GM12878 (cell line): Measurements from ENCODE around the gene SDK2. TPM values are rescaled to one million over a fixed set of nuclear protein-coding genes. Genes with fewer than 3 reads are reported as not detected.

Source experiments
- ATAC-seq: fragments of 200-7000 bp; cut with Tn5 transposase; 3 replicates; pipeline ENCODE4 v1.9.1; 2020; ENCODE audit warnings: mild to moderate bottlenecking, moderate library complexity
- BruUV-seq: library from RNA; stranded (reverse); fragments of 400-500 nt; replicated peaks from 2 replicates; lab custom pipeline; 2021; lab: Mats Ljungman, UMichigan
- CTCF ChIA-PET: fragments of 300-600 bp; sonication (Branson Sonifier 250); formaldehyde crosslinking; extraction: SDS; loops from one replicate; lab custom pipeline; 2021; ENCODE audit warnings: inconsistent platforms; lab: Yijun Ruan, JAX
- POLR2A ChIA-PET: fragments of 350-600 bp; formaldehyde crosslinking; extraction: SDS; loops from one replicate; lab custom pipeline; 2021; ENCODE audit warnings: inconsistent platforms; lab: Charles Lee
- RAD21 ChIA-PET: fragments of 300-600 bp; sonication (Branson Sonifier 250); formaldehyde crosslinking; loops from one replicate; lab custom pipeline; 2023; ENCODE audit warnings: antibody characterized with exemption; ENCODE audit not compliant: unreplicated experiment; lab: Charles Lee
- SMC1A ChIA-PET: fragments of 300-600 bp; sonication (Branson Sonifier 250); formaldehyde crosslinking; loops from one replicate; lab custom pipeline; 2023; ENCODE audit not compliant: unreplicated experiment, uncharacterized antibody; lab: Charles Lee
- DNase-seq: peaks from one replicate; pipeline ENCODE4 v3.0.0-alpha.2; 2011; ENCODE audit warnings: low read depth, low spot score
- FAIRE-seq: peaks from 3 replicates; lab custom pipeline; 2011; peaks lifted over from hg19 to GRCh38; lab: Jason Lieb, UNC
- H2AFZ ChIP-seq: 2 replicates; pipeline ENCODE4 v1.6.0; 2011; ENCODE audit warnings: low read depth, low read length, control low read depth; ENCODE audit not compliant: control insufficient read depth
- H3K27ac ChIP-seq: 2 replicates; pipeline ENCODE4 v1.5.1; 2011; ENCODE audit warnings: control low read depth; ENCODE audit not compliant: control insufficient read depth, insufficient read depth
- H3K27me3 ChIP-seq, 2 experiments: replicated peaks in 1 of 2; 2 replicates each; pipeline versions ENCODE4 v1.6.0 to v1.6.1; 2011; ENCODE audit warnings: low read length in 1 of 2; ENCODE audit not compliant: control insufficient read depth in 2 of 2, insufficient read depth in 2 of 2
- H3K36me3 ChIP-seq, 2 experiments: 2 replicates each; pipeline ENCODE4 v1.5.1; 2011; ENCODE audit warnings: low read length in 1 of 2; ENCODE audit not compliant: control insufficient read depth in 2 of 2, insufficient read depth in 2 of 2
- H3K4me1 ChIP-seq: 2 replicates; pipeline ENCODE4 v1.6.1; 2011; ENCODE audit warnings: mild to moderate bottlenecking, low read length, moderate library complexity, mixed read lengths; ENCODE audit not compliant: control insufficient read depth, insufficient read depth
- H3K4me2 ChIP-seq: 2 replicates; pipeline ENCODE4 v1.6.0; 2011; ENCODE audit warnings: control low read depth; ENCODE audit not compliant: control insufficient read depth, insufficient read depth
- H3K4me3 ChIP-seq: fragments of 200-600 bp; sonication (generic); 2 replicates; pipeline ENCODE4 v1.5.1; 2016
- H3K79me2 ChIP-seq: 2 replicates; pipeline ENCODE4 v1.6.0; 2011; ENCODE audit warnings: low read length; ENCODE audit not compliant: control insufficient read depth, insufficient read depth
- H3K9ac ChIP-seq: 2 replicates; pipeline ENCODE4 v1.8.0; 2011; ENCODE audit warnings: low read length, control low read depth, mixed read lengths; ENCODE audit not compliant: control insufficient read depth, insufficient read depth
- H3K9me3 ChIP-seq: replicated peaks from 3 replicates; pipeline ENCODE4 v1.5.1; 2011; ENCODE audit warnings: mild to moderate bottlenecking, low read length; ENCODE audit not compliant: control insufficient read depth, insufficient read depth
- H4K20me1 ChIP-seq: 2 replicates; pipeline ENCODE4 v1.6.0; 2011; ENCODE audit not compliant: control insufficient read depth, insufficient read depth
- BRCA1 ChIP-seq: IDR thresholded peaks from 2 replicates; pipeline ENCODE4 v1.6.1; 2011; ENCODE audit warnings: low read depth, low read length, improper control_type of control experiment
- CBX3 ChIP-seq: fragments of 200-600 bp; sonication (generic); IDR thresholded peaks from 2 replicates; pipeline ENCODE4 v1.6.1; 2016; ENCODE audit warnings: low read depth, borderline replicate concordance
- CHD2 ChIP-seq: IDR thresholded peaks from 2 replicates; pipeline ENCODE4 v1.6.1; 2011; ENCODE audit warnings: low read depth, low read length, improper control_type of control experiment, borderline replicate concordance
- DPF2 ChIP-seq: fragments of 450-650 bp; IDR thresholded peaks from 2 replicates; pipeline ENCODE4 v1.6.1; 2017; ENCODE audit warnings: mild to moderate bottlenecking
- HSF1 ChIP-seq: fragments of 150-350 bp; IDR thresholded peaks from 2 replicates; pipeline ENCODE4 v1.6.1; 2014; ENCODE audit warnings: mild to moderate bottlenecking, low read depth, low read length
- IRF4 ChIP-seq: IDR thresholded peaks from 2 replicates; pipeline ENCODE4 v1.6.1; 2011; ENCODE audit warnings: low read depth, low read length
- MLLT1 ChIP-seq: fragments of 450-650 bp; IDR thresholded peaks from 2 replicates; pipeline ENCODE4 v1.6.1; 2016; ENCODE audit warnings: mild to moderate bottlenecking
- POLR2A ChIP-seq: IDR thresholded peaks from 2 replicates; pipeline ENCODE4 v1.6.1; 2011; ENCODE audit warnings: low read depth, mild to moderate bottlenecking, low read length
- REST ChIP-seq: IDR thresholded peaks from 2 replicates; pipeline ENCODE4 v1.6.1; 2012; ENCODE audit warnings: mild to moderate bottlenecking, low read depth, low read length
- SRF ChIP-seq, 2 experiments: IDR thresholded peaks; 2 replicates each; pipeline ENCODE4 v1.6.1; 2011; ENCODE audit warnings: low read depth in 2 of 2, low read length in 2 of 2, mild to moderate bottlenecking in 1 of 2, moderate library complexity in 1 of 2
- STAT1 ChIP-seq: fragments of 450-650 bp; conservative IDR thresholded peaks from 2 replicates; pipeline ENCODE4 v1.6.1; 2014; ENCODE audit warnings: antibody characterized with exemption, mild to moderate bottlenecking
- YY1 ChIP-seq: IDR thresholded peaks from 2 replicates; pipeline ENCODE4 v1.6.1; 2011; ENCODE audit warnings: low read depth, mild to moderate bottlenecking, low read length
- ZZZ3 ChIP-seq: IDR thresholded peaks from 2 replicates; pipeline ENCODE4 v1.6.1; 2011; ENCODE audit warnings: low read depth; ENCODE audit not compliant: control insufficient read depth, insufficient read length
- WGBS: methylation state at CpG from one replicate; pipeline ENCODE4 v1.1.6; 2016; ENCODE audit warnings: low lambda C conversion rate; ENCODE audit not compliant: insufficient replicate concordance, insufficient coverage; ENCODE audit errors: missing lambda C conversion rate; 5-methylcytosine and 5-hydroxymethylcytosine counted together
- in situ Hi-C: fragments of 300-500 bp; cut with MboI; formaldehyde crosslinking; loops from 9 replicates; pipeline ENCODE4 v1.14.3; 2018; ENCODE audit warnings: mixed read lengths
- intact Hi-C: fragments of 100-400 bp; cut with micrococcal nuclease; formaldehyde crosslinking; loops from one replicate; pipeline ENCODE4 v1.14.2; 2022; ENCODE audit not compliant: unreplicated experiment
- polyA plus RNA-seq, 11 experiments: library from polyadenylated mRNA; depleted of rRNA in 4 of 11; unstranded in 6 of 11; stranded (reverse) in 5 of 11; fragments of >200 nt; fragmentation: Nextera tagmentation in 4 of 11; fragmentation: Illumina TruSeq in 1 of 11; extraction: Ambion mirVana in 4 of 11; extraction: Trizol in 1 of 11; gene quantifications; 1 replicate in 1 of 11; 2 replicates in 10 of 11; pipeline versions ENCODE4 v1.2.1 to v1.2.3, GENCODE V29; 2011 to 2016; ENCODE audit warnings: inconsistent platforms in 2 of 11, missing spikeins in 2 of 11, low read depth in 1 of 11
- total RNA-seq, 4 experiments: library from RNA; depleted of rRNA in 3 of 4; stranded (reverse); fragments of >200 nt in 3 of 4; fragmentation: Illumina TruSeq in 1 of 4; extraction: Trizol in 1 of 4; gene quantifications; 2 replicates each; pipeline versions ENCODE4 v1.2.1 to v1.2.3, GENCODE V29; 2013 to 2021
- TF ChIP-seq, protein P1 (sequence below): IDR thresholded peaks from 2 replicates; pipeline ENCODE4 v1.6.1; 2012; ENCODE audit warnings: low read depth, low read length, improper control_type of control experiment

Gene SDK2
- total and polyA plus RNA-seq, 10 of the 15 experiments (the other 5 are each of a cell fraction or from before 2014, with no cell fraction given) = 0.03 to 0.08 (median 0.03) TPM; not detected in 7

- TF ChIP-seq BRCA1 (no peak), IRF4 (no peak), CBX3 (no peak), HSF1 (no peak)
Measured at GRCh38 chr17:73376636-73377035, 267.6 kb downstream of the SDK2 start (continued).

DNA sequence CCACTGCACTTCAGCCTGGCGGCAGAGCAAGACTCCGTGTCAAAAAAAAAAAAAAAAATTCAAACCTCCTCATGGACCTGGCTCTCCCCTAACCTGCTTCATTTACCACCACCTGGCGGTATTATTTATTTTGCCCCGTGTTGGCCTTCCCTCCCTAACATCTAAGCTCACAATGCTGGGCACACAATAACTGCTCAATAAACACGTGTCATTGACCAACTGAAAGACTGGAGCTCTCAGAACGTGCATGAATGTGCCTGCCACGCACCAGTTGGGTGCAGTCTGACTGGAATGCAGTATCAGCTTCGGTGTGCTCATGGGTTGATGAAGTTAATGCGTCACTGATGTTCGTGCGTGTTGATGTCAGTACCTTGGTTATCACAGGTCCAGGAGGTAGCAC lies 268.1 kb downstream of the SDK2 start:
- 47% methylated on average over 10 of the region's 11 CpGs for WGBS
- H3K9ac ChIP-seq = no peak overlapping the region
- no peak overlapping the region for H3K27ac ChIP-seq
- ATAC-seq (no peak), DNase-seq (no peak), FAIRE-seq (no peak)
- RAD21 ChIA-PET = no interaction called here
- H3K36me3 ChIP-seq = no peaks in the 10 kb centered on the region
- no peaks in the 10 kb centered on the region for H3K9me3 ChIP-seq
- H3K4me2 ChIP-seq = no peak overlapping the region
- intact Hi-C loops = no loop called here
- in situ Hi-C loops = no loop called here
- H4K20me1 ChIP-seq = no peaks in the 10 kb centered on the region
- POLR2A ChIA-PET = no interaction called here
- no peaks in the 10 kb centered on the region for H3K4me1 ChIP-seq
- no TSS peak for BruUV-seq
- SMC1A ChIA-PET = interaction anchor here (0.8 to 1.4 kb wide), 2 partner anchors 120 to 126 kb away, joined by 3 read pairs; no protein-coding TSS in a partner anchor
- peaks cover 0 to 2% of the 10 kb centered on the region in 2 experiments; a peak in 3 of 4 replicates for H3K27me3 ChIP-seq
- no peaks in the 10 kb centered on the region for H3K79me2 ChIP-seq
- CTCF ChIA-PET = interaction anchor here (0.6 to 17.4 kb wide), 2 partner anchors 14 to 125 kb away, joined by 3 to 365 read pairs; no protein-coding TSS in a partner anchor
- no peak overlapping the region for H2AFZ ChIP-seq
- H3K4me3 ChIP-seq = no peak overlapping the region
- TF ChIP-seq MLLT1 (no peak), STAT1 (no peak), DPF2 (no peak), YY1 (no peak), CBX3 (no peak), REST (no peak), ZZZ3 (no peak), POLR2A (no peak), CHD2 (no peak), SRF (IDR thresholded peaks at IDR 0.05; ENCODE audit: low read depth in 2 of 2, low read length in 2 of 2) (no peak)
- TF ChIP-seq, protein P1, sequence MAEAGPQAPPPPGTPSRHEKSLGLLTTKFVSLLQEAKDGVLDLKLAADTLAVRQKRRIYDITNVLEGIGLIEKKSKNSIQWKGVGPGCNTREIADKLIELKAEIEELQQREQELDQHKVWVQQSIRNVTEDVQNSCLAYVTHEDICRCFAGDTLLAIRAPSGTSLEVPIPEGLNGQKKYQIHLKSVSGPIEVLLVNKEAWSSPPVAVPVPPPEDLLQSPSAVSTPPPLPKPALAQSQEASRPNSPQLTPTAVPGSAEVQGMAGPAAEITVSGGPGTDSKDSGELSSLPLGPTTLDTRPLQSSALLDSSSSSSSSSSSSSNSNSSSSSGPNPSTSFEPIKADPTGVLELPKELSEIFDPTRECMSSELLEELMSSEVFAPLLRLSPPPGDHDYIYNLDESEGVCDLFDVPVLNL = no peak
